Measurements from ENCODE around the gene YBEY.
A peak's percentile ranks its signal among the peaks of the same experiment; 100 is the strongest.
"Not testable (repeated sequence)": the region's sequence is repeated elsewhere in the genome, so short reads cannot be mapped to it uniquely, and the experiment has no call there.

YBEY gene, protein sequence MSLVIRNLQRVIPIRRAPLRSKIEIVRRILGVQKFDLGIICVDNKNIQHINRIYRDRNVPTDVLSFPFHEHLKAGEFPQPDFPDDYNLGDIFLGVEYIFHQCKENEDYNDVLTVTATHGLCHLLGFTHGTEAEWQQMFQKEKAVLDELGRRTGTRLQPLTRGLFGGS

DNA sequence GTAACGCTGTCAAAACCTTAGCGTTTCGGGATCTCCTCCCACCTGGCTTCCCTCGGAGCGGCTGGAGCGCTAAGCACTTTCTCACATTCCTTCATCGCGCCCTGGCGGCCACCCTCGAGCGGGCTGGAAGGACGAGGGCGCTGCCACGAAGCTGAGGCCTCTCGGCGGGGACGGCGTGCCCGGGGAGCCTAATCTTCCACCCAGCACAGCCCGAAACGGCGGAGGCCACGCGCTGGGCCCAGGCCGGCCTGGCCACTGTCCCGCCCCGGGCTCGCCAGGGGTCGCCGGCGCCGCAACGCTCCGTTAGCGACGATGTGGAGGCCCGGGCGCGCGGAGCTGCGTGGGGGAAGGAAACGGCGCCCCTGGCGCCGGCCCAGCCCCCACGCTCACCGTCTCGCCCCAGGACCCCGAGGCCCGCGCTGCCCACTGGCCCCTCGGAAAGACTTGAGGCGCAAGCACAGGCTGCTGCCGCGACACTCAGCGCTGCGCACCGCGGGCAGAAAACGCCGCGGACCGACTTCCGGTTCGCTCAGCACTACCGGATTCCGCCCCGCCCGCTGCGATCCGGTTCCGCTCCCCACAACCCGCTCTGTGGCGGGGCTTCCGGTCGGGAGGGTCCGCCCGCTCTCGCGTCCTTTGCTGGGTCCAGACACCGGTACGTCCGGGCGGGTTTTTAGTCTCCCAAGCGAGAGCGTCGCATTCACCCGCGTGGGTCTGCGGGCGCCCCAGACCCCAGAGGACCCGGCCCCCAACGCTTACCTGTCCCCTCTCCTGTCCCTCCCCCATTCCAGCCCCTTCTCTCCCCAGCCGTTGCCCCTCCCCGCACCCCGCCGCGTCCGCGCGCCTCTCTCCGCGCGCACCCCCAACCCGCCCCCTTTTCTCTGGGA, at the start of gene YBEY:
Gene YBEY (plus strand): TSS at position 582 of the 887 bp plus-strand sequence. CDS start 572 bp downstream, outside the sequence.
- peak; percentile 83 to 93 for DNase-seq

DNA sequence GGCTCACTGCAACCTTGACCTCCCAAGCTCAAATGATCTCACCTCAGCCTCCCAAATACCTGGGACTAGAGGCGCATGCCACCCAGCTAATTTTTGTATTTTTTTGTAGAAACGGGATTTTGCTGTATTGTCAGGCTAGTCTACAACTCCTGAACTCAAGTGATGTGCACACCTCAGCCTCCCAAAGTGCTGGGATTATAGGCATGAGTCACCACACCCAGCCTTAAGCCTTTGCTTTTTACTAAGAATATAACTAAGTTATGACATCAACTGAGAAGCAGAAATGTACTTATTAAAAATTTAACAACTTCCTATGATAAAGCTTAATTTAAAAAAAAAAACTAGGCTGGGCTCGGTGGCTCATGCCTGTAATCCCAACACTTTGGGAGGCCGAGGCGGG, 48.7 kb upstream of the YBEY start:
- DNase-seq = no peak

DNA sequence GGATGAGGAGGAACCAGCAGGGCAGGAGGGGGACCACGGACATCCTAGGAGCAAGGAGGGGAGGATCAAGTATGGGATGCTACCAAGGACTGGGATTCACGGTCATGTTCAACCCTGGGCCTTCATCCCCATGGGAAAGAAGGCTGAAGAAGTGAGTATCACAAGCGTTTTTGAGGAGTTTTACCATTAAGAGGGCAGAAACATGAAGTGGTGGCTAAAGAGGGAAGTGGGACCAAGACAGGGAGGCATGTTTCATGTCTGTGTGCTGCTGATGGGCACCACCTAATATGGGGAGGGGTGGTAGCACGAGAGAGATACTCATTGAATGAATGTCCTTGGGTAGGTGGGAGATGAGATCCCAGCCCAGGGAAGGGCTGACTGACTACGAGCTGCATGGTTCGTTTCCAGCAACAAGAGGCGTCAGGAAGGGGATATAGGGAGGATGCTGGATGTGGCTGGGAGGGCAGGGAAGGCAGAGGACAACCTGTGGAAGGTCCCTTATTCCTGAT, 46.3 kb upstream of the YBEY start:
- no peak for DNase-seq

DNA sequence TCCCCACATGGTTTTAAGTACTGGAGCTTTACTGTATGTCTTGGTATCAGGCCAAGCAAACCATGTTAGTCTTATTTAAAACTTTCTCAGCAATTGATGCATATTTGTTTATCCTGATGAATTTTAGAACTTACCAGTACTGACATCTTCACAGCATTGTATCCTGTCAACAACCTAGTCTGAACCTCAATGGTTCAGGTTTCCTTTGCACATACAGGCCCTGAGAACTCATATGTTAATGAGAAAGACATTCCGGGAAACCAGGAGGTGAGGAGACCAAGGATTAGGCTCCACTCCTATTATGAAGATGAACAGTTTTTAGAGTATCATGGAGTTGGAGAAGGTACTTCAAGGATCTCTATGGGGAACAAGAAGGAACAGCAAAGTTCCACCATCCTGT, 44.6 kb upstream of the YBEY start:
- DNase-seq = not testable (repeated sequence)

DNA sequence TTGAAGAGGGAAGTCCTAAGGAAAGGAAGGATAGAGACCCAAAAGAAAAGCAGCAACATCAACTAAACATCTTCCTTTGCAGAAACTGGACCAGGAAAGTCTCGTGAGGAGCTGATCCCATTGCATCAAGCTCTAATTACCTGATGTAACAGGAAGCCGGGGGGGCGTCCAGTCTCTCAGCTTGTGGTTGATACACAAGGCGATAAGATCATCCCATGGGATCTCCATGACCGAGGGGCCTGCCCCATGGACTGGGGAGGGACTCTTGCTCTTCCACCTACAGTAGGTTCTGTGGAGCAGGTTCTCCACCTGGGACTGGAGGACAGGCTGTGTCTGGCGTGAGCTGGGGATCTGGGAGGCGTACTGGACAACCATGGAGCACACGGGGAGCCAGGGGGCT, 42.8 kb upstream of the YBEY start:
- DNase-seq = no peak

DNA sequence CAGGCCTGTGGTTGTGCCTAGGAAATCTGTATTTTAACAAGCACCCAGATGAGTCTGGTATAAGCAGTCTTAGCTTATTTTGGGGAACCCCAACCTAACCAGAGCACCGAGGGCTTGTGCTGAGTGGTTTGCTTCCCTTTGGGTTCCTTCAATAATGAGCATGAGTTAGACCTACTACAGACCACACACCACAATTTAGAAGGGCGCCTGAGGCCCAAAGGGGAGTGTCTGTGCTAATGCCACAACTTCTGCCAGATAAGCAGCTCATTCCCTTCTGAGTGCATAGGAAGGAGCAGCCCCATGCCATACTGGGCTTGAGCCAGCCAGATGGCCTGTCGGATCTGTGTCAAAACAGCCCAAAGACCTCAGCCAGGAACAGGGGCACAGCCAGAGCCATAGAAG, 42.2 kb upstream of the YBEY start:
- DNase-seq = no peak

DNA sequence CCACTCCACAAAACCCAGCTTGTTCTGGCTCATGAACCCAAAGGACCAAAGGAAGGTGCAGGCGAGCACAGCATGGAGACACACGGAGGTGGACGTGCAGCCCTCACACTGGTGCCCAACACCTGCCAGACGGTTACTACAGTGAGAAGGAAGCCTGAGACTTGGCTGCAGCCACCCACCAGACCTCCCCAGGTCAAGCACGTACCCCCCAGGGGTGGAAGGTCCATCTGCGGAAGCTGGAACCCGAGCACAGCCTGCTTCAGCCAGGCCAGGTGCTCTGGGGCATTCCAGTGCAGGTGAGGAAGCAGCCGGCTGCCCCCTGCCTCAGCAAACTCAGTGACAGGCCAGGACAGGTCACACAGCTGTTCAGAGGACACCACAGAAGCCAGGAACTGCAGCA, 41.5 kb upstream of the YBEY start:
- no peak for DNase-seq

DNA sequence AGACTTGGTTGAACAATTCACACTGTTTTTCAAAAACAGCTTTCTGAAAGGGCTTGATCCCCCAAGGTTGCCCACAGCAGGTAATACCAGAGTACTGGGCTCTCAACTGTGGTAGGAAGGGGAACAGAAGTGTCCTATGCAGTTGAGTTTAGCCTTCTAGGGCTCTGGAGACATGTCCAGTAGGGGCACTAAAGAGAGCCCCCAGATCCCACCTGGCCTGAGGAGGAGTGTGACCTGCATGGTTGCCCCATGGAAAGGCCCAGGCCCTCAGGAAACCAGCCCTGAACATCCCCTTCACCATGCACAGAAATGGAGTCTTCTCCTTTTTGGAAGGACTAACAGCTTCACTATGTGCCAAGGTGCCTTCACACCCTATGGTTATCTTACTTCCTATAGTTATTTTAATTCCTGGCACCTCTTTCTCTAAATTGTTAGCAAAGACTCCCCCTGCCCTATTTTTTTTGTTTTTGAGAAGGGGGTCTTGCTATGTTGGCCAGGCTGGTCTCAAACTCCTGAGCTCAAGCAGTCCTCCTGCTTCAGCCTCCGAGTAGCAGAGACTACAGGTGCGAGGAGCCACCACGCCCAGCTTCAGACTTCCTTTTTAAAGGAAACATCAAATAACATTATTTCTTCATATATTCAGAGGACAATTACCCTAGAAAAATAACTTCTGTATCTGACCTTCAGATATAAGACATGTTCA, 40.8 kb upstream of the YBEY start:
- no peak for DNase-seq

DNA sequence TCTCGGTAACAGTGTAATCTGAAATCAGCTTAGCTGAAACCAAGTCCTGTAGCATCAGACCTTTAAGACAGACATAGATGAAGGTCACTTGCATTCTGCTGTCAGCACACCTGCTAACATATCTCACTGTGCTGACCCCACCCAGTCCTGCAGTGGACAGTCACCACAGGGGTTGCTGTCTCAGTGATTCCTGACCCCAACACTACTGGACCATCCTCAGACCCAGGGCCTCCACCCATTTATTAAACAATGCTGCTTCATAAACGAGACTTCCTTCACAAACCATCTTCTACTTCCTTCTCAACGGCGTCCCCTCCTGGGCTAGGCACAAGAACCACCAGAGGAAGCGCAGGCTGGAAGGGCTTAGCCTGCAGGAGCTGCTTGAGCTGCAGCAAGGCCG, 39.8 kb upstream of the YBEY start:
- no peak for DNase-seq

DNA sequence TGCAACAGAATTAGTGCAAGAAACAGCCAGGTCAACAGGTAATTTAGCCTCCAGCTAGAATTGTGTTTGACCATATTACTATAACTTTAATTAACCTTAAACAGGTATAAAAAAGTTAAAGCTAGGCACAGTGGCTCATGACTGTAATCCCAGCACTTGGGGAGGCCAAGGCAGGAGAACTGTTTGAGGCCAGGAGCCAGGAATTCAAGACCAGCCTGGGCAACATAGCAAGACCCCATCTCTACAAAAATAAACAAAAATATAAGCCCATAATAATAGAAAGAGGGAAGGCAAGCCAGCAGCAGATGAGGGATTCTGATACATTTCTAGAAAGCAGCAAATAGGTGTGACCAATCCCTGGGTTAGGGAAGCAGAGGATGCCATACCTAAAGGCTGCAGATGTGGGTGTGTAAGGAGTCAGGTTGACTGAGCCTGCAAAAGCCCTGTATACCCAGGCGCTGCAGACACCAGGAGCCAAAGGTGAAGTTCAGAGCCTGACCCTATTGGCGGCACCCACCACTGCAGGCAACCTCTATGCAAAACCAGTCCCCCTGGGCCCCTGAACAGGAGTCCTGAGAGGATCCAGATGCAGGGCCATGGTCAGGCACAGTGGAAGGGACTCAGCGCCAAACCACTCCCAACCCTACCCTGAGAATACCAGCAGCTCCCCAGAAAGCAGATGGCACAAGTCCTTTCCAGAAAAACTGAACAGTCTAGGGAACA, 38.3 kb upstream of the YBEY start:
- no peak for DNase-seq

DNA sequence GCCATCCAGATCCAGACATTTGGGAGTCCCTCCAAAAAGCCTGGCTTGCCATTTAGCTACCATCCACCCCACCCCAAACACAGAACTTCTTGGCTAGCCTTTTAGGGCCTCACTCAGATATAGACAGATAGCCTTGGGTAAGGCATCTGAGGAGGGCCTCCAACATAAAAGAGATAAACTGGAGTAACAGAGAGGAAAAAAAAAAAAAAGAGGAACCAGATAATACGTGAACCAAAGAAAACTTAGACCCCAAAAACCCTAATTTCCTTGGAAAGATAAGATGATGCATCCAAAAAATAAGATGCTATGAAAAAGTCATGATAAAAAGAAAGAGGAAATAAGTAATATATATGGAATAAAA, 37.7 kb upstream of the YBEY start:
- no peak for DNase-seq

DNA sequence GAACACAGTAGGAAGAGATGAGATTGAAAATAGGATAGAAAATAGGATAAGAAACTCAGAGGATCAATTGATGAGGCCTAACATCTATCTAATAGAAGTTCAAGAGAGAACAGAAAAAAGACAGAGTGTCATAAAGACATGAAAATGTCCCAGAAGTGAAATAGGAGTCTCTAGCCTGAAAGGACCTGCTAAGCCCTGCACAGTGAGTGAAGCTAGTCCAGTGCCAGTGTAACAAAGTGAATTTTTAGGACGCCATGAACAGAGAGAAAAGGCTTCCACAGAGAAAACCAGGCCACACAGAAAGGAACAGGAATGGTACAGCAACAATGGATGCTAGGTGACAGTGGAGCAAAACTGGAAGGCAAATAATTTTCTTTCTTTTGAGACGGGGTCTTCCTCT, 37.3 kb upstream of the YBEY start:
- DNase-seq = no peak

DNA sequence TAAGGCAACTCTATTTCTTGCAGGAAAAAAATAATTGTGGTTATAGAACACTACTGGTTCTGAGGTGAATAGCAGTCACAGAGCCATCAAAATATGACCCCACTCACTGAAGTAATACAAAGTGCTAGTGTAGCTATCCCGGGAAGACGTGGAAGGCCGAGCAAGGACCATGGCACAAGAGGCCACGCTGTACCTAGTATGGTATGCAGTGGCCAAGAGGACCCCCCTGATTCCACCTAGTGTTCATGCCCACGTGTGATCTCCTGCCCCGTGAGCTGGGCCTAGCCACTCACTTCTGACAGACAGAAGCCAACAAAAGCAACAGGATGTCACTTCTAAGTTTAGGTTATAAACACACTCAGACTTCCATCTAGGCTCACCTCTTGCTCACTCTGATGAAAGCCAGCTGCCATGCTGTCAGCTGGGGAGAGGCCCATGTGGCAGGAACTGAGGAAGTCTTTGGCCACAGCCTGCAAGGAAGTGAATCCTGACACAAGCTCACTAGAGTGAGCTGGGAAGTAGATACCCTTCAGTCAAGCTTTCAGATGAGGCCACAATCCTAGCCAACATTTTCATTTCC, 35.9 kb upstream of the YBEY start:
- DNase-seq = peak in 1 of 2 experiments; percentile 7

DNA sequence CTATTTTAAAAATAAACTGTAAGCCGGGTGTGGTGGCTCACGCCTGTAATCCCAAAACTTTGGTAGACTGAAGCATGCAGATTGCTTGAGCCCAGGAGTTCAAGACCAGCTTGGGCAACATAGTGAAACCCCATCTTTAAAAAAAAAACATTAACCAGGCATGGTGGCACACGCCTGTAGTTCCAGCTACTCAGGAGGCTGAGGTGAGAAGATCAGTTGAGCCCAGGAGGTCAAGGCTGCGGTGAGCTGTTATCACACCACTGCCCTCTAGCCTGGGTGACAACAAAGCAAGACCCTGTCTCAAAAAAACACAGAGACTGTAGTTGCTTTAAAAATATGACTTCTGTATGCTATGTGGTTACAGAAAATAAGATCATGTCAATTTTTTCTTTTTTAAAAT, 33.3 kb upstream of the YBEY start:
- DNase-seq = no peak

DNA sequence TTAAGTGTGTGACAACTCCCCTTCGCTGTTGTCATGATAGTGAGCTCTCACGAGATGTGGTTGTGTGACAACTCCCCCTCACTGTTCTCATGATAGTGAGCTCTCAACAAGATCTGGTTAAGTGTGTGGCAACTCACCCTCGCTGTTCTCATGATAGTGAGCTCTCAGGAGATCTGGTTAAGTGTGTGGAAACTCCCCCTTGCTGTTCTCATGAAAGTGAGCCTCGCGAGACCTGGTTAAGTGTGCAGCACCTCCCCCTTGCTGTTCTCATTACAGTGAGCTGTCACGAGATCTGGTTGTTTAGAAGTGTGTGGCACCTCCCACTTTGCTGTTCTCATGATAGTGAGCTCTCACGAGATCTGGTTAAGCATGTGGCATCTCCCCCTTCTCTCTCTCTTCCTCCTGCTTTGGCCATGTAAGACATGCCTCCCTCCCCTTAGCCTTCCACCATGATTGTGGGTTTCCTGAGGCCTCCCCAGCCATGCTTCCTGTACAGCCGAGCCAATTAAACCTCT, 32.5 kb upstream of the YBEY start:
- DNase-seq = no peak

DNA sequence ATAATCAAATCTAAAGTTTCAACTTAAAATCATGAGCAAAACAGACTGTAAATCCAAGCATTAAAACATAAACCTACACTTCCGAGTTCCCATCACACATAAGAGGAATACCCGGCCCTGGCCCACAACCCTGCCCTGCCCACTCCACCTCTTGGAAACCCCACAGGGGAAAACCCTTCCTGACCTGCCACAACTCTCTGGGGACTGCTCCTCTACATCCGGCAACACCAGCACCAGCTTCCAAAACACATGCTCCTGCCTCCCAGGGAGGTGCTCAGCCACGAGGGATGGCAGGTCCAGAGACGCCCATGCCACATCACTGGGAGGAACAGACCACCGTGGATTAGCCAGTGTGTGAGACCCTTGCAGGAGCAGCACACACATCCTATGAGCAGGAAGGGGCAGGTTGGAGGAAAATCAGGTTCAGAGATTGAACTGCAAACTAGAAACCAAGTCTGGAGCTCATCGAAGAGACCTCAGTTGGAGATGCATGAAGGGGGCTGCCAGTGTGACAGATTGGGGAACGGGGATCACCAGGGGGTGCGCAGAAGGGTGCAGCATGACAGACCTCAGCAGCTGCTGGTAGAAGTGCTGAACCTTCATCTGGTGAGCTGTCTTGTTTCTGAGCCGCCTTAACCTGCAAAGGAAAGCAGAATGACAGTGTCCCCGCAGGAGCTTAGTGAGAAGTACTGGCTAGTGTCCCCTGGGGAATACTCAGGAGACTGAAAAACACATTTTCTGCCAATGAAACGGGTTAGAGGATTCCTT, 31.8 kb upstream of the YBEY start:
- DNase-seq = no peak

DNA sequence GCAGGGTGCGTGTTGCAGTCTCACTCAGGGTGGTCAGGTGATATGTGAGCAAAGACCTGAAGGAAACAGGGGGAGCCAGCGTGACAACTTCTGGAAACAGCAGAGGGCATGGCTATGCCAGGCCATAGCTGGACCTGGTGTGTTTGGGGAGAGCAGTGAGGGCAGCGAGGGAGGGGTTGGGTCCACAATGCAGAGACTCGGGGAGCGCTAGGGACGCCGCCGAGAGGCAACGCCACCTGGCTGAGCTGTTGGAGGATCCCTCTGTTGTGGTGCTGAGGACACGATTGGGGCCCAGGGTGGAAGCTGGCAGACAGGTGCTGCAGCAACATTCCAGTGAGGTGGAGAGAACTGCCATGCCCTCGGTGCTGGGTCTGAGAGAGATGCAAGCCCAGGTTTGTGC, 31.0 kb upstream of the YBEY start:
- no peak for DNase-seq

DNA sequence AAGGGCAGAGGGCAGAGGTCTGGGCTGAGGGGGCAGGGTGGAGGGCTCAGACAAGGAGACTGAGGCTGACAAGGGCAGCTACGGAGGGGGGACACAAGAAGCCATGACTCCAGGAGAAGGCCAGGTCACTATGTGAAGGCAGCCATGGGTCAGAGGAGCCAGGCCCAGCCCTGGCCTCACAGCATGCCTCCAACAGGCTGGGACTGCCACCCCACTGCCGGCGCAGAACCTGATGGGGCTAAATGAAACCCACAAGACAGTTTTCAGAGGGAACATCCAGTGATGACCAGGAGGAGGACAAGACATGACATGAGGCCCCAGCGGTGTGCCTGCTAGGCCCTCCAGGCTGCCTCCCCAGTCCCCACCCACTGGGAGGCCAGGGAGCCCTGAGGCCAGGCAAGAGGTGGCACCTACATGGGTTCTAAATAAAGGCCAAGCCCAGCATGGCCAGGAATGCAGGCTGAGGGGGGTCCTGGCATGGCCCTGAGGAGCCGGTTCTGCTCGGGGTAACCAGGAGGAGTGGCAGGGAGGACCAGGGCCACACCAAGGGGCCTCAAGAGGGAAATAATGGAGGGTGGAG, 30.3 kb upstream of the YBEY start:
- DNase-seq = no peak

DNA sequence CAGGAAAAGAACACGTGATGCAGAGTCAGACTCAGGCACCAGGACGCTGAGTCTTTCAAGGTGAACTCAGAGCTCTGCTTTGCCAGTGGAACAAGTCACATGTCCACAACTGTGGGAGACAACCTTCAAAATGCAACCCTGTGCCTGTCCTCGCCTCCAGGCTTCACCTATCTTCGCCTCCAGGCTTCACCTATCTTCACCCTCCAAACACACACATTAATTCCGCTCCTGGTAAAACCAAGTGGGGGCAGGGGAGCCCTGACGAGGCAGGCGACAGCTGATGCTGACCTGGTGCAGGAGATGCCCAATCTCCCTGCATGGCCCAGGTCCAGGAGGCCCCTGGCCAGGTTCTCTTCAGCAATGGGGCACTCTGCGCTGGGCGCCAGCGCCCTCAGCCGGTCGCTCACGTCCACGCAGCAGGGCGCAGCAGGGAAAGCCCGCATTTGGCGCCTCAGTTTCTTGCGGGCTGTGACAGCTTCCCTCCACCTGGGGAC, 29.6 kb upstream of the YBEY start:
- DNase-seq = no peak

DNA sequence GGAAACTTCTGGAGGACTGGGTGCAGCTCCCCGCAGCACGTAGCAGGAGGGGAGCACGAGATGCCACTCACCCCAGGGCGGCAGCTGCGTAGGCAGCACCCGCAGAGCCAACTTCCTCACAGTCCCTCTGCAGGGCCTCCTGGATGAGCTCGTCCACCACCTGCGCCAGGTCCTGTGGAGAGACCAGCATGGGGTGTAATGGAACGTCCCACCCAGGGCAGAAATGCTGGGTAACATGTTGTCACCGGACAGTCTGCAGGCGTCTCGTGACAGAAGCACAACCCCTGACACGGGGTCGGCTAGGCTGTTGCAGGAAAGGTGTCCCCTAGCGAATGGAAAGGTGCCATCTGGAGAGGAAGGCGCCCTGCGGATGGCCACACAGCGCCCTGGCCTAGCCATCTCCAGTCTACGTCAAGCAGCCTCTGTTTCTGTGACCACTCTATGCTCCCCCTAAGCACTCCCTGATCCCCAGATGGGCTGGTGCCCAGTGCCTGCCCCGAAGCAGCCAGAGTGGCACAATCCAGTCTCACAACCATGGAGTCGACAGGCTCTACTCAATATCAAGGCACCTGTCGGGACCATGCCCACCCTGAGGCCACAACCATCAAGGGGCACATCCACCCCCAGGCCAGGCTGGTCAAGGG, 22.0 kb upstream of the YBEY start:
- DNase-seq = no peak

DNA sequence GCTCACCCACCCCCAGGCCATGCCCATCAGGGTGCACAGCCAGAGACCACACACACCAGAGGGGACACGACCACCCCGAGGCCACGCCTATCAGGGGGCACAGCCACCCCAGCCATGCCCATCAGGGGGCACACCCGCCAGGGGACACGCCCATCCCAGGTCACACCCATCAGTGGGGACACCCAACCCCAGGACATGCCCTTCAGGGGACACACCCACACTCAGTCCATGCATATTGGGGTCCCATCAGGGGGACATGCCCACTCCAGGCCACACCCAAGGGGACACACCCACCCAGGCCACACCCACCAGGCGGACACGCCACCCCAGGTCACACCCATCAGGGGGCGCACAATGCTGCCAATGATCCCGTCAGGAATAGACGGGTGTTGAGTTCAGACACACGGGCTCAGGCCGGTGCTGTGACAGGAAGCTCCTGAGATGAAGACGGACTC, 21.4 kb upstream of the YBEY start:
- DNase-seq = no peak
